PC-3 (cell line): ENCODE data around the gene C5orf58. TPM values are rescaled to one million over a fixed set of nuclear protein-coding genes. Genes with fewer than 3 reads are reported as not detected.

Experiments used
- ATAC-seq: fragments of 200-7000 bp; cut with Tn5 transposase; 2 replicates; pipeline ENCODE4 v1.9.1; 2020; ENCODE audit warnings: mild to moderate bottlenecking, moderate library complexity
- BruUV-seq: library from RNA; stranded (reverse); fragments of 400-500 nt; replicated peaks from 2 replicates; lab custom pipeline; 2021; lab: Mats Ljungman, UMichigan
- CTCF ChIA-PET: fragments of 300-600 bp; sonication (Branson Sonifier 250); formaldehyde crosslinking; loops from one replicate; lab custom pipeline; 2022; ENCODE audit warnings: antibody characterized with exemption; lab: Charles Lee
- POLR2A ChIA-PET: fragments of 300-600 bp; sonication (Branson Sonifier 250); formaldehyde crosslinking; loops from one replicate; lab custom pipeline; 2022; ENCODE audit warnings: antibody characterized with exemption; ENCODE audit not compliant: unreplicated experiment; lab: Charles Lee
- DNase-seq: peaks from one replicate; pipeline ENCODE4 v3.0.0-alpha.2; 2015
- H2AFZ ChIP-seq: fragments of 300-600 bp; sonication (generic); 2 replicates; pipeline ENCODE4 v1.6.0; 2016; ENCODE audit warnings: antibody characterized with exemption, low read length
- H3F3A ChIP-seq: fragments of 300-600 bp; sonication (generic); one replicate; pipeline ENCODE4 v1.6.0; 2017; ENCODE audit warnings: antibody characterized with exemption, low read length, control low read depth, mild to moderate bottlenecking; ENCODE audit not compliant: unreplicated experiment
- H3K27ac ChIP-seq: fragments of 300-600 bp; sonication (generic); 2 replicates; pipeline ENCODE4 v1.5.1; 2016; ENCODE audit warnings: mild to moderate bottlenecking, low read length
- H3K27me3 ChIP-seq: fragments of 300-600 bp; sonication (generic); 2 replicates; pipeline ENCODE4 v1.6.1; 2016; ENCODE audit warnings: low read length, mixed read lengths
- H3K36me3 ChIP-seq: fragments of 300-600 bp; sonication (generic); 2 replicates; pipeline ENCODE4 v1.6.1; 2016; ENCODE audit warnings: low read depth, mixed run types, low read length, mixed read lengths
- H3K4me1 ChIP-seq: fragments of 300-600 bp; sonication (generic); 2 replicates; pipeline ENCODE4 v1.5.1; 2016; ENCODE audit warnings: low read length; ENCODE audit not compliant: insufficient read depth
- H3K4me2 ChIP-seq: fragments of 300-600 bp; sonication (generic); 2 replicates; pipeline ENCODE4 v1.6.0; 2016; ENCODE audit warnings: low read length
- H3K4me3 ChIP-seq: fragments of 300-600 bp; sonication (generic); 2 replicates; pipeline ENCODE4 v1.5.1; 2016; ENCODE audit warnings: mild to moderate bottlenecking, low read length, mixed read lengths
- H3K79me2 ChIP-seq: fragments of 300-600 bp; sonication (generic); 2 replicates; pipeline ENCODE4 v1.6.1; 2017; ENCODE audit warnings: low read length, mixed read lengths
- H3K9ac ChIP-seq: fragments of 300-600 bp; sonication (generic); 2 replicates; pipeline ENCODE4 v1.6.0; 2016; ENCODE audit warnings: mild to moderate bottlenecking, low read length
- H3K9me2 ChIP-seq: fragments of 300-600 bp; sonication (generic); replicated peaks from 2 replicates; pipeline ENCODE4 v1.6.1; 2016; ENCODE audit warnings: mixed run types, low read length, mixed read lengths
- H3K9me3 ChIP-seq: fragments of 300-600 bp; sonication (generic); 2 replicates; pipeline ENCODE4 v1.6.1; 2016; ENCODE audit warnings: low read length, mixed read lengths
- H4K20me1 ChIP-seq: fragments of 300-600 bp; sonication (generic); 2 replicates; pipeline ENCODE4 v1.6.1; 2016; ENCODE audit warnings: low read length, mixed read lengths
- CTCF ChIP-seq: fragments of 300-600 bp; sonication (generic); conservative IDR thresholded peaks from 2 replicates; pipeline ENCODE4 v1.5.1; 2017; ENCODE audit warnings: antibody characterized with exemption, low read depth, mild to moderate bottlenecking, low read length
- EZH2 ChIP-seq: fragments of 300-600 bp; sonication (generic); IDR thresholded peaks from one replicate; pipeline ENCODE4 v1.6.1; 2017; ENCODE audit warnings: antibody characterized with exemption, mild to moderate bottlenecking, low read length; ENCODE audit not compliant: unreplicated experiment
- EZH2phosphoT487 ChIP-seq: fragments of 300-600 bp; sonication (generic); IDR thresholded peaks from 2 replicates; pipeline ENCODE4 v1.6.1; 2018; ENCODE audit warnings: mild to moderate bottlenecking, antibody characterized with exemption, low read length, borderline replicate concordance
- intact Hi-C: fragments of 100-400 bp; cut with micrococcal nuclease; formaldehyde crosslinking; loops from 2 replicates; pipeline ENCODE4 v1.9.0; 2023
- total RNA-seq: library from RNA; depleted of rRNA; stranded (reverse); fragments of >200 nt; gene quantifications from 2 replicates; pipeline ENCODE4 v1.2.3, GENCODE V29; 2014; rRNA removed

C5orf58 gene
- total RNA-seq, 1 experiment from 2014 or later = not detected

GRCh38 chr5:170294057-170294456, 61.3 kb downstream of the C5orf58 start:
- Histone ChIP-seq H3K27me3 (peaks cover 82% of the 10 kb centered on the region), H2AFZ (no peak overlapping the region), H3K79me2 (no peaks in the 10 kb centered on the region), H3K9me2 (no peaks in the 10 kb centered on the region), H3K36me3 (no peaks in the 10 kb centered on the region), H3K4me2 (no peak overlapping the region), H4K20me1 (no peaks in the 10 kb centered on the region), H3K4me3 (no peak overlapping the region), H3K27ac (no peak overlapping the region), H3K9me3 (no peaks in the 10 kb centered on the region), H3F3A (no peaks in the 10 kb centered on the region), H3K4me1 (no peaks in the 10 kb centered on the region), H3K9ac (no peak overlapping the region)
- no peak for ATAC-seq
- TF ChIP-seq EZH2 (no peak), CTCF (no peak), EZH2phosphoT487 (no peak)
- intact Hi-C loops = no loop called here
- DNase-seq = no peak
- ChIA-PET POLR2A (no interaction called here), CTCF (no interaction called here)
- no TSS peak for BruUV-seq

- Histone ChIP-seq H4K20me1 (no peaks in the 10 kb centered on the region), H3K4me3 (no peak overlapping the region), H3K9ac (no peak overlapping the region), H3K27ac (no peak overlapping the region), H3K4me1 (no peaks in the 10 kb centered on the region), H3K9me2 (no peaks in the 10 kb centered on the region), H3K4me2 (no peak overlapping the region), H3K9me3 (no peaks in the 10 kb centered on the region), H3F3A (no peaks in the 10 kb centered on the region), H3K79me2 (no peaks in the 10 kb centered on the region), H3K27me3 (peaks cover 83% of the 10 kb centered on the region), H2AFZ (no peak overlapping the region), H3K36me3 (no peaks in the 10 kb centered on the region)
- no peak for ATAC-seq
- TF ChIP-seq CTCF (no peak), EZH2 (no peak), EZH2phosphoT487 (no peak)
- no peak for DNase-seq
- POLR2A ChIA-PET = no interaction called here
- BruUV-seq = no TSS peak
- intact Hi-C loops = no loop called here
- CTCF ChIA-PET = no interaction called here
Observed at GRCh38 chr5:170294556-170294955, 61.8 kb downstream of the C5orf58 start.

Other genes with a start within 250 kb of the C5orf58 start
- gene FOXI1, start 127.1 kb upstream of the C5orf58 start, total RNA-seq = not detected in 2 replicates
- not detected in 2 replicates for gene LCP2, start 64.8 kb downstream of the C5orf58 start, total RNA-seq
- not detected in 2 replicates for gene KCNMB1, start 156.4 kb downstream of the C5orf58 start, total RNA-seq